Measurements from ENCODE around the gene CELF2.

- TF ChIP-seq, protein P1, sequence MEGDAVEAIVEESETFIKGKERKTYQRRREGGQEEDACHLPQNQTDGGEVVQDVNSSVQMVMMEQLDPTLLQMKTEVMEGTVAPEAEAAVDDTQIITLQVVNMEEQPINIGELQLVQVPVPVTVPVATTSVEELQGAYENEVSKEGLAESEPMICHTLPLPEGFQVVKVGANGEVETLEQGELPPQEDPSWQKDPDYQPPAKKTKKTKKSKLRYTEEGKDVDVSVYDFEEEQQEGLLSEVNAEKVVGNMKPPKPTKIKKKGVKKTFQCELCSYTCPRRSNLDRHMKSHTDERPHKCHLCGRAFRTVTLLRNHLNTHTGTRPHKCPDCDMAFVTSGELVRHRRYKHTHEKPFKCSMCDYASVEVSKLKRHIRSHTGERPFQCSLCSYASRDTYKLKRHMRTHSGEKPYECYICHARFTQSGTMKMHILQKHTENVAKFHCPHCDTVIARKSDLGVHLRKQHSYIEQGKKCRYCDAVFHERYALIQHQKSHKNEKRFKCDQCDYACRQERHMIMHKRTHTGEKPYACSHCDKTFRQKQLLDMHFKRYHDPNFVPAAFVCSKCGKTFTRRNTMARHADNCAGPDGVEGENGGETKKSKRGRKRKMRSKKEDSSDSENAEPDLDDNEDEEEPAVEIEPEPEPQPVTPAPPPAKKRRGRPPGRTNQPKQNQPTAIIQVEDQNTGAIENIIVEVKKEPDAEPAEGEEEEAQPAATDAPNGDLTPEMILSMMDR (IDR thresholded peaks at IDR 0.05), result no peak
- TF ChIP-seq POLR2AphosphoS5 (IDR thresholded peaks at IDR 0.05; ENCODE audit: insufficient read depth in 1 of 2, low read depth in 1 of 2), result no peak
Measured at GRCh38 chr10:11322698-11323097, 305.0 kb downstream of the CELF2 start.

All from vagina (tissue), 2 donors.